CD4-positive, alpha-beta T cell treated with Interleukin-17A for 4 hours (primary cell): Measurements from ENCODE around the gene ZBTB20.

Experiments
- DNase-seq: peaks from one replicate; pipeline ENCODE4 v3.0.0-alpha.2; 2020; ENCODE audit warnings: mixed read lengths

ZBTB20 gene

GRCh38 chr3:114615523-114616085 is 531.5 kb downstream of the ZBTB20 start:
- no peak for DNase-seq

- no peak for DNase-seq
Measured at GRCh38 chr3:114609973-114610630, 537.0 kb downstream of the ZBTB20 start.

GRCh38 chr3:114608293-114608692 is 538.8 kb downstream of the ZBTB20 start:
- DNase-seq = no peak

- DNase-seq = no peak
Measured at GRCh38 chr3:114606336-114606735, 540.8 kb downstream of the ZBTB20 start.

GRCh38 chr3:114600571-114600970 is 546.5 kb downstream of the ZBTB20 start:
- DNase-seq = no peak

GRCh38 chr3:114597871-114598270 is 549.2 kb downstream of the ZBTB20 start:
- no peak for DNase-seq

GRCh38 chr3:114597012-114597411 is 550.1 kb downstream of the ZBTB20 start:
- no peak for DNase-seq

- DNase-seq = no peak
Measured at GRCh38 chr3:114596147-114596546, 550.9 kb downstream of the ZBTB20 start.

- no peak for DNase-seq
Measured at GRCh38 chr3:114595522-114596028, 551.5 kb downstream of the ZBTB20 start.

GRCh38 chr3:114590309-114591047 is 556.6 kb downstream of the ZBTB20 start:
- no peak for DNase-seq

- DNase-seq = no peak
Measured at GRCh38 chr3:114587986-114588385, 559.1 kb downstream of the ZBTB20 start.

- DNase-seq = no peak
Measured at GRCh38 chr3:114586119-114586518, 561.0 kb downstream of the ZBTB20 start.

- no peak for DNase-seq
Measured at GRCh38 chr3:114585687-114586086, 561.4 kb downstream of the ZBTB20 start.

- DNase-seq = no peak
Measured at GRCh38 chr3:114584734-114585371, 562.2 kb downstream of the ZBTB20 start.

- no peak for DNase-seq
Measured at GRCh38 chr3:114582929-114583328, 564.2 kb downstream of the ZBTB20 start.

- no peak for DNase-seq
Measured at GRCh38 chr3:114572364-114573062, 574.6 kb downstream of the ZBTB20 start.

- DNase-seq = no peak
Measured at GRCh38 chr3:114571363-114571762, 575.7 kb downstream of the ZBTB20 start.

GRCh38 chr3:114569186-114569585 is 577.9 kb downstream of the ZBTB20 start:
- no peak for DNase-seq

- DNase-seq = no peak
Measured at GRCh38 chr3:114567771-114568170, 579.3 kb downstream of the ZBTB20 start.

GRCh38 chr3:114566767-114567166 is 580.3 kb downstream of the ZBTB20 start:
- no peak for DNase-seq

GRCh38 chr3:114566162-114566755 is 580.8 kb downstream of the ZBTB20 start:
- no peak for DNase-seq

- DNase-seq = no peak
Measured at GRCh38 chr3:114565216-114565615, 581.9 kb downstream of the ZBTB20 start.
